HEK293T (cell line): ENCODE results near the gene NHS.

ENCODE experiments used
- ARNT ChIP-seq: fragments of 450-650 bp; IDR thresholded peaks from 2 replicates; pipeline ENCODE4 v1.6.1; 2017; ENCODE audit warnings: mild to moderate bottlenecking
- BHLHE40 ChIP-seq: fragments of 450-650 bp; IDR thresholded peaks from 2 replicates; pipeline ENCODE4 v1.6.1; 2016; ENCODE audit warnings: mild to moderate bottlenecking, moderate library complexity, borderline replicate concordance
- CTBP1 ChIP-seq: fragments of 450-650 bp; IDR thresholded peaks from 2 replicates; pipeline ENCODE4 v1.6.1; 2016; ENCODE audit warnings: borderline replicate concordance
- ELF4 ChIP-seq: fragments of 450-650 bp; IDR thresholded peaks from 2 replicates; pipeline ENCODE4 v1.6.1; 2017; ENCODE audit warnings: antibody characterized with exemption
- FOXK2 ChIP-seq: fragments of 450-650 bp; IDR thresholded peaks from 2 replicates; pipeline ENCODE4 v1.6.1; 2016; ENCODE audit warnings: mild to moderate bottlenecking
- FOXM1 ChIP-seq: fragments of 450-650 bp; IDR thresholded peaks from 2 replicates; pipeline ENCODE4 v1.6.1; 2017; ENCODE audit warnings: mild to moderate bottlenecking, borderline replicate concordance
- HDGF ChIP-seq: fragments of 450-650 bp; IDR thresholded peaks from 2 replicates; pipeline ENCODE4 v1.6.1; 2017; ENCODE audit warnings: antibody characterized with exemption, borderline replicate concordance
- LEF1 ChIP-seq: fragments of 450-650 bp; IDR thresholded peaks from 2 replicates; pipeline ENCODE4 v1.6.1; 2017; ENCODE audit warnings: mild to moderate bottlenecking, borderline replicate concordance
- NFRKB ChIP-seq: fragments of 450-650 bp; IDR thresholded peaks from 2 replicates; pipeline ENCODE4 v1.6.1; 2016; ENCODE audit warnings: mild to moderate bottlenecking, moderate library complexity
- SP1 ChIP-seq: fragments of 450-650 bp; IDR thresholded peaks from 2 replicates; pipeline ENCODE4 v1.6.1; 2017
- ZNF384 ChIP-seq: fragments of 450-650 bp; IDR thresholded peaks from 2 replicates; pipeline ENCODE4 v1.6.1; 2016

DNA sequence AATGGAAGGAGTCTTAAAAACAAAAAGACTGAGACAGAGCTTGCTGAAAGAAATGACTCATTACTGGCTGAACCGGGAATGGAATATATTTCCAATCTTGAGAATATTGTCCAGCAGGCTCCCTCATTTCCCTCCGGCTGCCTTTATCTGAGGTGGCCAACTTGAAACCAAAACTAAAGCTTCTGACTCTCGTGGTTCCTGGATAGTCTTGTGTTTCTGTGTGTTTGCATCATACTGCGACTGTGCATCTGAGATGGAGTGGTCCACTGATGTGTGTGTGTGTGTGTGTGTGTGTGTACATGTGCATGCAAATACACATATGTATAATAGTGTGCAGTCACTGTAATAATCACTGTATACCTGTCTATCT lies 216.7 kb downstream of the NHS start:
- TF ChIP-seq FOXM1 (no peak), FOXK2 (no peak), SP1 (no peak), LEF1 (no peak), ZNF384 (no peak), ELF4 (no peak), CTBP1 (no peak), NFRKB (no peak), BHLHE40 (no peak), HDGF (no peak), ARNT (no peak)
